ENCODE data around the gene CCDC93. TPM values are rescaled to one million over a fixed set of nuclear protein-coding genes. Genes with fewer than 3 reads are reported as not detected.

CCDC93 gene
- total RNA-seq, 2 donors from 2014 or later, result 34.1 to 39.3 TPM

DNA sequence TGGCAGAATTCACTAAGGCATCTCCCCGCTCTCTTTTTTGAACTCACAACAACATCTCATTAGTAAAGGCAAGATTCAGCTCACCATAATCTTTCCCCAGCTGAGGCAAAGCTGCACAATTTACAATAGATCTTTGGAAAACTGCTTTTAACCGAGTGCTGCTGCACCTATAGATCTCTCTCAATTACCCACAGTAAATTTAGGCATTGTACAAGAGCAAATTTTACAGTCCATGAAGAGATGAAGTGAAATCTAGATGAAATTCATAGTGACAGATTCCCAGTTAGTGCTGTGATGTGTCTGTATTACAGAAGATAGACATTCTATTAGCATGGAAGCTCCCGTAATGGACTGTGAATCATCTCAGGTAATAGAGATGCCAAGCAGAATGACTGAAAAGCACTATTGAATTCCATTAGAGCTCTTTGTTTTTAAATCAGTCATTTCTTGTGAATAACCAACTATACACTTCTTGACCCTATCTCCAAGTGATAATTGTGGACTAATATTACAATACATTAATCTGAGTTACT is 38.0 kb upstream of the CCDC93 start:
- Mint-ChIP-seq H3K27me3 (ENCODE audit: low read depth) (peaks cover 71% of the 10 kb centered on the region), H3K4me3 (no peak overlapping the region), H3K4me1 (ENCODE audit: low read depth) (peaks cover 16% of the 10 kb centered on the region), H3K27ac (no peak overlapping the region), H3K9me3 (no peaks in the 10 kb centered on the region), H3K36me3 (ENCODE audit: insufficient read depth in 2 of 2) (no peaks in the 10 kb centered on the region)
- ATAC-seq (replicated peaks in 1 of 2), result no peak
- no peak for DNase-seq

DNA sequence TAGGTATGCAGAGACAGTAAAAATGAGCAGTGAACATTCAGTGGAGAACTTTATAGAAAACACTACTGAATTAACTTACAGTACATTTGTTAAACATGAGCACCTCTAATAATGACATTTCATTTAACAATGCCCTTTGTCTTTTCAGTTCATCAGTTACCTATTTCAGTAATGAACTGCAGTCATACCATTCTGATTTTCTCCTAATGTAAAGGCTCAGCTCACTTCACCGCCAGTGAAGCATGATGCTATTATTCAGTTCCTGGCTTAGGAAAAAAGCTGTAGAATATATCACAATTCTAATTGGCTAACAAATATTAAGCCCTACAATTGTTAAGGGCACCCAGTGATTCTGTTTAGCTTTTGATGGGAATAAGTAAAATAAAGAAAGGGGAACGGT is 37.1 kb upstream of the CCDC93 start:
- no peak for DNase-seq
- no peaks in the 10 kb centered on the region for H3K9me3 Mint-ChIP-seq
- no peak overlapping the region for H3K27ac Mint-ChIP-seq
- peaks cover 70% of the 10 kb centered on the region for H3K27me3 Mint-ChIP-seq (ENCODE audit: low read depth)
- no peak overlapping the region for H3K4me3 Mint-ChIP-seq
- H3K36me3 Mint-ChIP-seq (ENCODE audit: insufficient read depth in 2 of 2), result no peaks in the 10 kb centered on the region
- H3K4me1 Mint-ChIP-seq (ENCODE audit: low read depth), result peaks cover 16% of the 10 kb centered on the region
- no peak for ATAC-seq (replicated peaks in 1 of 2)

DNA sequence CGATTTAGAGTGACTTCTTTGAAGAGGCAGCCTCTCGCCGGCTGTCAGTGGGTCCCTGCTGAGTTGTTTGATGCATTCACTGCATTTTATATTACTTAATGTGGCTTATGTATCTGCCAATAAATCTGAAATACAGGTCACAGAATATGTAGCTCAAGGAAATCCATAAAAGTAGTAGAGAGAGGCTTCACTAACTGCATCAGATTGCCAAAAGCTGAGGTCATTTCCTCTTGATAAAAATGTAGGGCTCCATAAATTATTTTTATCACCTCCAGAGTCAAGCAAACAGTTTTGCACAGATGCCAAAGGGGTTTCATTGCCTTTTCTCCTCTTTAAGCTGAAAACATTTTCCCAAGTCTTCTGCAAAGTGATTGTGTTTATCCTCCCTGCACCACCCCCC is 36.5 kb upstream of the CCDC93 start:
- no peak for ATAC-seq (replicated peaks in 1 of 2)
- peaks cover 12% of the 10 kb centered on the region for H3K4me1 Mint-ChIP-seq (ENCODE audit: low read depth)
- H3K36me3 Mint-ChIP-seq (ENCODE audit: insufficient read depth in 2 of 2), result no peaks in the 10 kb centered on the region
- peaks cover 66% of the 10 kb centered on the region for H3K27me3 Mint-ChIP-seq (ENCODE audit: low read depth)
- no peak overlapping the region for H3K27ac Mint-ChIP-seq
- no peak for DNase-seq
- no peak overlapping the region for H3K4me3 Mint-ChIP-seq
- H3K9me3 Mint-ChIP-seq, result no peaks in the 10 kb centered on the region

GRCh38 chr2:118049816-118050140 is 35.9 kb upstream of the CCDC93 start:
- no peaks in the 10 kb centered on the region for H3K36me3 Mint-ChIP-seq (ENCODE audit: insufficient read depth in 2 of 2)
- no peak overlapping the region for H3K27ac Mint-ChIP-seq
- ATAC-seq (replicated peaks in 1 of 2) (peak; percentile 78 to 85), DNase-seq (no peak)
- H3K27me3 Mint-ChIP-seq (ENCODE audit: low read depth), result peaks cover 64% of the 10 kb centered on the region
- H3K9me3 Mint-ChIP-seq, result no peaks in the 10 kb centered on the region
- H3K4me1 Mint-ChIP-seq (ENCODE audit: low read depth), result peaks cover 12% of the 10 kb centered on the region
- no peak overlapping the region for H3K4me3 Mint-ChIP-seq

DNA sequence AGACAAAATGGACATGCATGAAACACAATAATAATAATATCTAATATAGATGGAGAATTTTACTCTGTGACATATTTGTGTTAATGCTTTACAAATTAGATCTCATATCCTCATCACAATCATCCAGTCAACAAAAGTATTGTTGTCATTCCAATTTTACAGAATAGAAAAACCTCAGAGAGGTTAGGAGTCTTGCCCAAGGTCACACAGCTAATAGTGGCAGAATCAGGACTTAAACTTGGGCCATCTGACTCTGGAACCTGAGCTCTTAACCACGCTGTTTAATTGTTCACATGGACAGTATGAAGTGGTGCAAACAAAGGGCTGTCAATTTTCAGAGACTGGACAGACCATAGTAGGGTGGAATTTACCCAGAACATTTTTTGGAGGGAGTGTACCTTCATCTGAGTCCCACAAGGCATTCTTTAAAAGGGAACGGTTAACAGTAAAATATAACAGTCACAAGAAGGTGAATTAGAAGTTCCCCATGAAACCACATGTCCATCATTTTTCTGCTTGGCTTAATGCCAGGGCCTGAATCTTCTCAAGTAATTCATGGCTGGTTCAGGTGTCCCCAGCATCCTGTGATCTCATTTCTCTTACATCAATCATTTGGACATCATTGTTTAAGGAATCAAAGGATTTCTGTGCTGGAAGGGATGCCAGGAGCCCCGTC is 35.4 kb upstream of the CCDC93 start:
- ATAC-seq (replicated peaks in 1 of 2) (no peak), DNase-seq (no peak)
- no peaks in the 10 kb centered on the region for H3K9me3 Mint-ChIP-seq
- peaks cover 68% of the 10 kb centered on the region for H3K27me3 Mint-ChIP-seq (ENCODE audit: low read depth)
- no peak overlapping the region for H3K4me3 Mint-ChIP-seq
- no peak overlapping the region for H3K27ac Mint-ChIP-seq
- peaks cover 17% of the 10 kb centered on the region for H3K4me1 Mint-ChIP-seq (ENCODE audit: low read depth)
- H3K36me3 Mint-ChIP-seq (ENCODE audit: insufficient read depth in 2 of 2), result no peaks in the 10 kb centered on the region

- ATAC-seq (replicated peaks in 1 of 2), result no peak
- Mint-ChIP-seq H3K36me3 (ENCODE audit: insufficient read depth in 2 of 2) (peaks cover 0 to 2% of the 10 kb centered on the region in 2 donors), H3K9me3 (no peaks in the 10 kb centered on the region), H3K27ac (no peak overlapping the region), H3K4me3 (no peak overlapping the region), H3K4me1 (ENCODE audit: low read depth) (peaks cover 22% of the 10 kb centered on the region), H3K27me3 (ENCODE audit: low read depth) (peaks cover 72% of the 10 kb centered on the region)
- DNase-seq, result no peak
Measured at GRCh38 chr2:118048401-118048800, 34.5 kb upstream of the CCDC93 start.

DNA sequence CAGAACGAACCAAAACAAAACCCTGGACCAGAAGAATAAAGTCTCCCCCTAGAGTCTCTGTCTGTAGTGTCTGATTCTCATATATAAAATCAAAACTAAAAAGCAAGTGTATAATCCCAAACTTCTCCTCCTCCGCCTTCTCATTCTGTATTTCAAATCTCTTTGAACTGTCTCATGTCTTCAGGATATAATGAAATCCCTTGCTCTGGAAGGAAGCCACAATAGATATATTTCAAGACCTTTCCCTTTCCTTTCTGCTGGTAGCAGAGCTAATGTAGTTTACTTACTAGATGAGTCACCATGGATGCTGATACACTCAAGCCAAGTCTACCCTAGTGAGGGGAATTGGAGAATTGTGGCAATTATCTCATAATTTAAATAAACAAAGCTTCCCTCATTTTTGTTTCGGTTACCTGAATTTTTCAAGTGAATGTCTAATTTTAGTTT is 33.5 kb upstream of the CCDC93 start:
- Mint-ChIP-seq H3K4me3 (peak overlapping the region in 1 of 2 donors; percentile 26), H3K36me3 (ENCODE audit: insufficient read depth in 2 of 2) (peaks cover 0 to 2% of the 10 kb centered on the region in 2 donors), H3K27me3 (ENCODE audit: low read depth) (peaks cover 76% of the 10 kb centered on the region), H3K4me1 (ENCODE audit: low read depth) (peaks cover 22% of the 10 kb centered on the region), H3K27ac (no peak overlapping the region), H3K9me3 (no peaks in the 10 kb centered on the region)
- ATAC-seq (replicated peaks in 1 of 2) (no peak), DNase-seq (no peak)

GRCh38 chr2:118046634-118047210 is 32.9 kb upstream of the CCDC93 start:
- ATAC-seq (replicated peaks in 1 of 2) (no peak), DNase-seq (no peak)
- H3K9me3 Mint-ChIP-seq, result no peaks in the 10 kb centered on the region
- H3K27ac Mint-ChIP-seq, result no peak overlapping the region
- no peak overlapping the region for H3K4me3 Mint-ChIP-seq
- peaks cover 80% of the 10 kb centered on the region for H3K27me3 Mint-ChIP-seq (ENCODE audit: low read depth)
- peaks cover 22% of the 10 kb centered on the region for H3K4me1 Mint-ChIP-seq (ENCODE audit: low read depth)
- H3K36me3 Mint-ChIP-seq (ENCODE audit: insufficient read depth in 2 of 2), result peaks cover 0 to 2% of the 10 kb centered on the region in 2 donors

- Mint-ChIP-seq H3K36me3 (ENCODE audit: insufficient read depth in 2 of 2) (peaks cover 0 to 2% of the 10 kb centered on the region in 2 donors), H3K4me1 (ENCODE audit: low read depth) (peaks cover 22% of the 10 kb centered on the region), H3K4me3 (peak overlapping the region in 1 of 2 donors; percentile 79), H3K27me3 (ENCODE audit: low read depth) (peaks cover 78% of the 10 kb centered on the region), H3K27ac (peak overlapping the region; percentile 35), H3K9me3 (no peaks in the 10 kb centered on the region)
- DNase-seq (no peak), ATAC-seq (replicated peaks in 1 of 2) (no peak)
Measured at GRCh38 chr2:118045286-118045685, 31.4 kb upstream of the CCDC93 start.

- DNase-seq, result peak in 1 of 2 donors; percentile 14
- H3K4me3 Mint-ChIP-seq, result peak overlapping the region in 1 of 2 donors; percentile 79
- peaks cover 20% of the 10 kb centered on the region for H3K4me1 Mint-ChIP-seq (ENCODE audit: low read depth)
- peak overlapping the region; percentile 88 for H3K27ac Mint-ChIP-seq
- no peaks in the 10 kb centered on the region for H3K9me3 Mint-ChIP-seq
- H3K36me3 Mint-ChIP-seq (ENCODE audit: insufficient read depth in 2 of 2), result peaks cover 0 to 2% of the 10 kb centered on the region in 2 donors
- peaks cover 78% of the 10 kb centered on the region for H3K27me3 Mint-ChIP-seq (ENCODE audit: low read depth)
- peak; percentile 61 to 70 for ATAC-seq (replicated peaks in 1 of 2)
Measured at GRCh38 chr2:118044854-118045253, 31.0 kb upstream of the CCDC93 start.

GRCh38 chr2:118044103-118044716 is 30.3 kb upstream of the CCDC93 start:
- DNase-seq (no peak), ATAC-seq (replicated peaks in 1 of 2) (peak; percentile 82 to 85)
- Mint-ChIP-seq H3K27ac (peak overlapping the region; percentile 88), H3K9me3 (no peaks in the 10 kb centered on the region), H3K27me3 (ENCODE audit: low read depth) (peaks cover 80% of the 10 kb centered on the region), H3K4me1 (ENCODE audit: low read depth) (peaks cover 16% of the 10 kb centered on the region), H3K4me3 (peak overlapping the region; percentile 46 to 79), H3K36me3 (ENCODE audit: insufficient read depth in 2 of 2) (peaks cover 0 to 2% of the 10 kb centered on the region in 2 donors)

- peaks cover 6% of the 10 kb centered on the region in 2 donors for H3K36me3 Mint-ChIP-seq (ENCODE audit: insufficient read depth in 2 of 2)
- H3K4me3 Mint-ChIP-seq, result no peak overlapping the region
- peaks cover 4% of the 10 kb centered on the region in 2 donors for H3K9me3 Mint-ChIP-seq
- DNase-seq, result no peak
- ATAC-seq (replicated peaks in 1 of 2), result no peak
- no peak overlapping the region for H3K27ac Mint-ChIP-seq
- H3K27me3 Mint-ChIP-seq (ENCODE audit: low read depth), result peaks cover 85% of the 10 kb centered on the region
- H3K4me1 Mint-ChIP-seq (ENCODE audit: low read depth), result peaks cover 11% of the 10 kb centered on the region
Measured at GRCh38 chr2:118040891-118041290, 27.0 kb upstream of the CCDC93 start.
